Endodermal cell (in vitro differentiated cells): ENCODE measurements around the gene SLC4A1. TPM values are rescaled to one million over a fixed set of nuclear protein-coding genes. Genes with fewer than 3 reads are reported as not detected.

Source experiments
- DNase-seq: peaks from one replicate; pipeline ENCODE4 v3.0.0-alpha.2; 2017
- H3K27ac ChIP-seq: 2 replicates; pipeline ENCODE4 v1.5.1; 2013; ENCODE audit warnings: mild to moderate bottlenecking, low read depth, low read length, moderate library complexity
- H3K27me3 ChIP-seq: 2 replicates; pipeline ENCODE4 v1.6.1; 2013; ENCODE audit warnings: mild to moderate bottlenecking, low read length, moderate library complexity; ENCODE audit not compliant: insufficient read depth, control insufficient read depth, poor library complexity, severe bottlenecking
- H3K36me3 ChIP-seq: 2 replicates; pipeline ENCODE4 v1.7.0; 2013; ENCODE audit warnings: mild to moderate bottlenecking, low read length, moderate library complexity; ENCODE audit not compliant: control insufficient read depth, insufficient read depth
- H3K4me1 ChIP-seq: one replicate; pipeline ENCODE4 v1.7.0; 2013; ENCODE audit warnings: low read length; ENCODE audit not compliant: control insufficient read depth, insufficient read depth
- H3K4me3 ChIP-seq: 2 replicates; pipeline ENCODE4 v1.5.1; 2013; ENCODE audit warnings: mild to moderate bottlenecking, low read length, moderate library complexity
- H3K9ac ChIP-seq: 2 replicates; pipeline ENCODE4 v1.6.1; 2013; ENCODE audit warnings: mild to moderate bottlenecking, low read length, moderate library complexity; ENCODE audit not compliant: poor library complexity, severe bottlenecking; ENCODE audit errors: extremely low read depth
- H3K9me3 ChIP-seq: 2 replicates; pipeline ENCODE4 v1.6.1; 2013; ENCODE audit warnings: mild to moderate bottlenecking, low read length, moderate library complexity; ENCODE audit not compliant: control insufficient read depth
- H3K27ac Mint-ChIP-seq: 2 replicates; pipeline ENCODE4 v1.8.0; 2020; ENCODE audit warnings: mixed read lengths
- H3K27me3 Mint-ChIP-seq: 2 replicates; pipeline ENCODE4 v1.8.0; 2021; ENCODE audit warnings: mild to moderate bottlenecking, mixed read lengths; ENCODE audit not compliant: insufficient read depth
- H3K36me3 Mint-ChIP-seq: 2 replicates; pipeline ENCODE4 v1.8.0; 2020; ENCODE audit warnings: low read depth, mixed read lengths
- H3K4me1 Mint-ChIP-seq: 2 replicates; pipeline ENCODE4 v1.8.0; 2020; ENCODE audit warnings: mixed read lengths
- H3K4me3 Mint-ChIP-seq: 2 replicates; pipeline ENCODE4 v1.8.0; 2020; ENCODE audit warnings: mild to moderate bottlenecking, moderate library complexity, mixed read lengths
- H3K9me3 Mint-ChIP-seq: 2 replicates; pipeline ENCODE4 v1.8.0; 2020; ENCODE audit warnings: mild to moderate bottlenecking, mixed read lengths
- CTCF ChIP-seq: fragments of 200-600 bp; sonication (generic); conservative IDR thresholded peaks from 2 replicates; pipeline ENCODE4 v1.5.0; 2021; ENCODE audit warnings: antibody characterized with exemption, mild to moderate bottlenecking
- WGBS, 2 experiments: methylation state at CpG; one replicate each; pipeline versions ENCODE4 v1.1.5 to v1.1.7; 2013; ENCODE audit warnings: missing lambda C conversion rate in 2 of 2, mixed read lengths in 1 of 2; ENCODE audit not compliant: insufficient coverage in 1 of 2, insufficient read length in 1 of 2; 5-methylcytosine and 5-hydroxymethylcytosine counted together
- total RNA-seq, 2 donors: library from RNA; stranded (reverse); fragmentation: NEBNext Ultra II Directional in 1 of 2; extraction: Animal tissue kit (Norgen Biotek cat#: 25700) in 1 of 2; gene quantifications; 2 replicates in 1 of 2; 3 replicates in 1 of 2; pipeline ENCODE4 v1.2.1, GENCODE V29; 2021

SLC4A1 gene
- total RNA-seq, 2 donors from 2014 or later, result 0.04 TPM; not detected in 1

GRCh38 chr17:44263345-44263902, 4.5 kb downstream of the SLC4A1 start:
- H3K9me3 Mint-ChIP-seq, result no peaks in the 10 kb centered on the region
- 86 to 93% methylated on average over 7 of the region's 7 CpGs for WGBS, 2 experiments
- H3K36me3 Mint-ChIP-seq, result no peaks in the 10 kb centered on the region

GRCh38 chr17:44262654-44263225, 5.2 kb downstream of the SLC4A1 start:
- no peak overlapping the region for H3K9ac ChIP-seq
- no peaks in the 10 kb centered on the region for H3K4me1 ChIP-seq
- no peak overlapping the region for H3K4me3 Mint-ChIP-seq
- no peak overlapping the region for H3K27ac Mint-ChIP-seq
- 73 to 87% methylated on average over 4 to 11 of the region's 11 CpGs for WGBS, 2 experiments
- no peak for TF ChIP-seq CTCF
- no peaks in the 10 kb centered on the region for H3K36me3 ChIP-seq
- H3K4me1 Mint-ChIP-seq, result peaks cover under 1% of the 10 kb centered on the region
- H3K27ac ChIP-seq, result no peak overlapping the region
- no peak overlapping the region for H3K4me3 ChIP-seq
- no peaks in the 10 kb centered on the region for H3K9me3 ChIP-seq
- DNase-seq, result no peak
- no peaks in the 10 kb centered on the region for H3K9me3 Mint-ChIP-seq
- H3K27me3 ChIP-seq, result no peaks in the 10 kb centered on the region
- H3K27me3 Mint-ChIP-seq, result peaks cover 8% of the 10 kb centered on the region
- no peaks in the 10 kb centered on the region for H3K36me3 Mint-ChIP-seq

More at GRCh38 chr17:44263345-44263902, 4.5 kb downstream of the SLC4A1 start:
- no peak for TF ChIP-seq CTCF
- H3K4me1 ChIP-seq, result no peaks in the 10 kb centered on the region
- Mint-ChIP-seq H3K4me3 (no peak overlapping the region), H3K27ac (no peak overlapping the region), H3K4me1 (no peaks in the 10 kb centered on the region), H3K27me3 (peaks cover 8% of the 10 kb centered on the region)
- no peak overlapping the region for H3K27ac ChIP-seq
- DNase-seq, result no peak
- no peaks in the 10 kb centered on the region for H3K9me3 ChIP-seq
- H3K27me3 ChIP-seq, result no peaks in the 10 kb centered on the region
- H3K4me3 ChIP-seq, result no peak overlapping the region
- no peak overlapping the region for H3K9ac ChIP-seq
- H3K36me3 ChIP-seq, result no peaks in the 10 kb centered on the region

GRCh38 chr17:44260296-44260695, 7.6 kb downstream of the SLC4A1 start:
- no peaks in the 10 kb centered on the region for H3K36me3 ChIP-seq
- WGBS, 2 experiments, result 88 to 100% methylated on average over 1 to 6 of the region's 6 CpGs
- no peak overlapping the region for H3K27ac Mint-ChIP-seq
- H3K9me3 ChIP-seq, result no peaks in the 10 kb centered on the region
- H3K27me3 Mint-ChIP-seq, result peaks cover 14% of the 10 kb centered on the region
- no peaks in the 10 kb centered on the region for H3K9me3 Mint-ChIP-seq
- TF ChIP-seq CTCF, result no peak
- H3K27me3 ChIP-seq, result no peaks in the 10 kb centered on the region
- peaks cover 6% of the 10 kb centered on the region for H3K4me1 Mint-ChIP-seq
- no peaks in the 10 kb centered on the region for H3K36me3 Mint-ChIP-seq
- H3K4me3 ChIP-seq, result no peak overlapping the region
- H3K4me3 Mint-ChIP-seq, result no peak overlapping the region
- no peak overlapping the region for H3K27ac ChIP-seq
- DNase-seq, result no peak
- H3K4me1 ChIP-seq, result no peaks in the 10 kb centered on the region
- no peak overlapping the region for H3K9ac ChIP-seq
